GM23338 (cell line): ENCODE data around the gene HSD17B1. TPM values are rescaled to one million over a fixed set of nuclear protein-coding genes. Genes with fewer than 3 reads are reported as not detected.

Source experiments
- ATAC-seq: fragments of 200-7000 bp; cut with Tn5 transposase; 3 replicates; pipeline ENCODE4 v1.9.1; 2020
- DNase-seq: peaks from one replicate; pipeline ENCODE4 v3.0.0-alpha.2; 2015; ENCODE audit warnings: low spot score
- H2AFZ ChIP-seq: fragments of 200-600 bp; sonication (generic); 2 replicates; pipeline ENCODE4 v1.8.0; 2016; ENCODE audit warnings: antibody characterized with exemption, mild to moderate bottlenecking, moderate library complexity
- H3F3A ChIP-seq: fragments of 200-600 bp; sonication (generic); replicated peaks from 2 replicates; pipeline ENCODE4 v1.8.0; 2017; ENCODE audit warnings: antibody characterized with exemption, mixed run types, low read depth
- H3K27ac ChIP-seq: fragments of 200-600 bp; sonication (generic); 2 replicates; pipeline ENCODE4 v1.6.1; 2016; ENCODE audit warnings: low read depth
- H3K27me3 ChIP-seq: fragments of 200-600 bp; sonication (generic); 2 replicates; pipeline ENCODE4 v1.8.0; 2016; ENCODE audit warnings: mild to moderate bottlenecking, mixed run types, moderate library complexity; ENCODE audit not compliant: insufficient read depth
- H3K36me3 ChIP-seq: fragments of 200-600 bp; sonication (generic); 2 replicates; pipeline ENCODE4 v1.8.0; 2016; ENCODE audit warnings: mild to moderate bottlenecking; ENCODE audit not compliant: insufficient read depth
- H3K4me1 ChIP-seq: fragments of 200-600 bp; sonication (generic); 2 replicates; pipeline ENCODE4 v1.8.0; 2016; ENCODE audit warnings: mild to moderate bottlenecking, moderate library complexity; ENCODE audit not compliant: insufficient read depth
- H3K4me2 ChIP-seq: fragments of 200-600 bp; sonication (generic); 2 replicates; pipeline ENCODE4 v1.7.1; 2017; ENCODE audit warnings: mixed run types
- H3K4me3 ChIP-seq: fragments of 200-600 bp; sonication (generic); 2 replicates; pipeline ENCODE4 v1.6.1; 2016; ENCODE audit warnings: mixed run types
- H3K79me2 ChIP-seq: fragments of 200-600 bp; sonication (generic); replicated peaks from 2 replicates; pipeline ENCODE4 v1.8.0; 2017; ENCODE audit warnings: mild to moderate bottlenecking; ENCODE audit not compliant: insufficient read depth
- H3K9me2 ChIP-seq: fragments of 200-600 bp; sonication (generic); 2 replicates; pipeline ENCODE4 v1.8.0; 2017; ENCODE audit not compliant: insufficient read depth
- H4K20me1 ChIP-seq: fragments of 200-600 bp; sonication (generic); replicated peaks from 2 replicates; pipeline ENCODE4 v1.8.0; 2017; ENCODE audit warnings: mild to moderate bottlenecking; ENCODE audit not compliant: insufficient read depth
- H3K27ac Mint-ChIP-seq: 2 replicates; pipeline ENCODE4 v1.8.0; 2020; ENCODE audit warnings: inconsistent platforms, mild to moderate bottlenecking, moderate library complexity, mixed read lengths
- H3K27me3 Mint-ChIP-seq: 3 replicates; pipeline ENCODE4 v1.8.0; 2022; ENCODE audit warnings: low read depth, mild to moderate bottlenecking, moderate library complexity, mixed read lengths, inconsistent platforms; ENCODE audit not compliant: insufficient read depth, poor library complexity
- H3K36me3 Mint-ChIP-seq: 3 replicates; pipeline ENCODE4 v1.8.0; 2021; ENCODE audit warnings: low read depth, mild to moderate bottlenecking, inconsistent platforms, moderate library complexity, mixed read lengths
- H3K4me1 Mint-ChIP-seq: 3 replicates; pipeline ENCODE4 v1.8.0; 2020; ENCODE audit warnings: mild to moderate bottlenecking, inconsistent platforms, mixed read lengths
- H3K4me3 Mint-ChIP-seq: 3 replicates; pipeline ENCODE4 v1.8.0; 2021; ENCODE audit warnings: moderate library complexity, mild to moderate bottlenecking, inconsistent platforms, mixed read lengths
- H3K9me3 Mint-ChIP-seq: 3 replicates; pipeline ENCODE4 v1.8.0; 2020; ENCODE audit warnings: moderate library complexity, mild to moderate bottlenecking, inconsistent platforms, mixed read lengths
- EZH2 ChIP-seq: fragments of 200-600 bp; sonication (generic); IDR thresholded peaks from one replicate; pipeline ENCODE4 v1.8.0; 2017; ENCODE audit warnings: antibody characterized with exemption, mild to moderate bottlenecking, low read depth; ENCODE audit not compliant: unreplicated experiment
- ZNF114 ChIP-seq: fragments of 250-450 bp; sonication (Bioruptor Pico); IDR thresholded peaks from 2 replicates; pipeline ENCODE4 v1.5.0; 2020; ENCODE audit warnings: mild to moderate bottlenecking, moderate library complexity
- ZNF331 ChIP-seq: fragments of 250-450 bp; sonication (Bioruptor Pico); IDR thresholded peaks from 2 replicates; pipeline ENCODE4 v1.5.0; 2020; ENCODE audit warnings: low read depth, mild to moderate bottlenecking, moderate library complexity
- polyA plus RNA-seq: library from polyadenylated mRNA; unstranded; fragments of >200 nt; fragmentation: Nextera tagmentation; extraction: Ambion mirVana; gene quantifications from 2 replicates; pipeline ENCODE4 v1.2.1, GENCODE V29; 2016
- total RNA-seq: library from RNA; depleted of rRNA; stranded (reverse); fragments of >200 nt; shearing (Covaris generic); gene quantifications from 2 replicates; pipeline ENCODE4 v1.2.3, GENCODE V29; 2014
- TF ChIP-seq, protein P1 (sequence below): IDR thresholded peaks from 2 replicates; pipeline ENCODE4 v1.6.1; 2016; ENCODE audit warnings: antibody characterized with exemption
- TF ChIP-seq, protein P2 (sequence below): fragments of 250-450 bp; sonication (Bioruptor Pico); IDR thresholded peaks from 2 replicates; pipeline ENCODE4 v1.5.0; 2020; ENCODE audit warnings: mild to moderate bottlenecking, moderate library complexity

HSD17B1 gene
- total and polyA plus RNA-seq, 2 experiments from 2014 or later = 0.97 to 1.7 TPM

GRCh38 chr17:42560246-42560645 lies 7.5 kb downstream of the HSD17B1 start:
- no peak overlapping the region for H2AFZ ChIP-seq
- peaks cover 24% of the 10 kb centered on the region for H3K4me1 Mint-ChIP-seq
- no peaks in the 10 kb centered on the region for H3K27me3 ChIP-seq
- no peaks in the 10 kb centered on the region for H3K36me3 ChIP-seq
- H3K4me2 ChIP-seq = no peak overlapping the region
- peaks cover 13% of the 10 kb centered on the region for H3K27me3 Mint-ChIP-seq
- H3K4me3 ChIP-seq = no peak overlapping the region
- peaks cover 20% of the 10 kb centered on the region; the same call in 2 of the 3 replicates for H3K36me3 Mint-ChIP-seq
- H3K27ac Mint-ChIP-seq = no peak overlapping the region
- peaks cover 11% of the 10 kb centered on the region; the same call in 1 of the 2 replicates for H3F3A ChIP-seq
- H3K9me3 Mint-ChIP-seq = no peaks in the 10 kb centered on the region
- no peaks in the 10 kb centered on the region for H3K9me2 ChIP-seq
- H3K79me2 ChIP-seq = peaks cover 17% of the 10 kb centered on the region
- peaks cover 13% of the 10 kb centered on the region; the same call in 1 of the 2 replicates for H3K4me1 ChIP-seq
- DNase-seq (no peak), ATAC-seq (no peak)
- no peaks in the 10 kb centered on the region for H4K20me1 ChIP-seq
- TF ChIP-seq ZNF331 (CRISPR knock-in tag) (no peak), ZNF114 (CRISPR knock-in tag) (no peak)
- TF ChIP-seq, protein P1, sequence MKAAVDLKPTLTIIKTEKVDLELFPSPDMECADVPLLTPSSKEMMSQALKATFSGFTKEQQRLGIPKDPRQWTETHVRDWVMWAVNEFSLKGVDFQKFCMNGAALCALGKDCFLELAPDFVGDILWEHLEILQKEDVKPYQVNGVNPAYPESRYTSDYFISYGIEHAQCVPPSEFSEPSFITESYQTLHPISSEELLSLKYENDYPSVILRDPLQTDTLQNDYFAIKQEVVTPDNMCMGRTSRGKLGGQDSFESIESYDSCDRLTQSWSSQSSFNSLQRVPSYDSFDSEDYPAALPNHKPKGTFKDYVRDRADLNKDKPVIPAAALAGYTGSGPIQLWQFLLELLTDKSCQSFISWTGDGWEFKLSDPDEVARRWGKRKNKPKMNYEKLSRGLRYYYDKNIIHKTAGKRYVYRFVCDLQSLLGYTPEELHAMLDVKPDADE = no peak
- TF ChIP-seq, protein P2, sequence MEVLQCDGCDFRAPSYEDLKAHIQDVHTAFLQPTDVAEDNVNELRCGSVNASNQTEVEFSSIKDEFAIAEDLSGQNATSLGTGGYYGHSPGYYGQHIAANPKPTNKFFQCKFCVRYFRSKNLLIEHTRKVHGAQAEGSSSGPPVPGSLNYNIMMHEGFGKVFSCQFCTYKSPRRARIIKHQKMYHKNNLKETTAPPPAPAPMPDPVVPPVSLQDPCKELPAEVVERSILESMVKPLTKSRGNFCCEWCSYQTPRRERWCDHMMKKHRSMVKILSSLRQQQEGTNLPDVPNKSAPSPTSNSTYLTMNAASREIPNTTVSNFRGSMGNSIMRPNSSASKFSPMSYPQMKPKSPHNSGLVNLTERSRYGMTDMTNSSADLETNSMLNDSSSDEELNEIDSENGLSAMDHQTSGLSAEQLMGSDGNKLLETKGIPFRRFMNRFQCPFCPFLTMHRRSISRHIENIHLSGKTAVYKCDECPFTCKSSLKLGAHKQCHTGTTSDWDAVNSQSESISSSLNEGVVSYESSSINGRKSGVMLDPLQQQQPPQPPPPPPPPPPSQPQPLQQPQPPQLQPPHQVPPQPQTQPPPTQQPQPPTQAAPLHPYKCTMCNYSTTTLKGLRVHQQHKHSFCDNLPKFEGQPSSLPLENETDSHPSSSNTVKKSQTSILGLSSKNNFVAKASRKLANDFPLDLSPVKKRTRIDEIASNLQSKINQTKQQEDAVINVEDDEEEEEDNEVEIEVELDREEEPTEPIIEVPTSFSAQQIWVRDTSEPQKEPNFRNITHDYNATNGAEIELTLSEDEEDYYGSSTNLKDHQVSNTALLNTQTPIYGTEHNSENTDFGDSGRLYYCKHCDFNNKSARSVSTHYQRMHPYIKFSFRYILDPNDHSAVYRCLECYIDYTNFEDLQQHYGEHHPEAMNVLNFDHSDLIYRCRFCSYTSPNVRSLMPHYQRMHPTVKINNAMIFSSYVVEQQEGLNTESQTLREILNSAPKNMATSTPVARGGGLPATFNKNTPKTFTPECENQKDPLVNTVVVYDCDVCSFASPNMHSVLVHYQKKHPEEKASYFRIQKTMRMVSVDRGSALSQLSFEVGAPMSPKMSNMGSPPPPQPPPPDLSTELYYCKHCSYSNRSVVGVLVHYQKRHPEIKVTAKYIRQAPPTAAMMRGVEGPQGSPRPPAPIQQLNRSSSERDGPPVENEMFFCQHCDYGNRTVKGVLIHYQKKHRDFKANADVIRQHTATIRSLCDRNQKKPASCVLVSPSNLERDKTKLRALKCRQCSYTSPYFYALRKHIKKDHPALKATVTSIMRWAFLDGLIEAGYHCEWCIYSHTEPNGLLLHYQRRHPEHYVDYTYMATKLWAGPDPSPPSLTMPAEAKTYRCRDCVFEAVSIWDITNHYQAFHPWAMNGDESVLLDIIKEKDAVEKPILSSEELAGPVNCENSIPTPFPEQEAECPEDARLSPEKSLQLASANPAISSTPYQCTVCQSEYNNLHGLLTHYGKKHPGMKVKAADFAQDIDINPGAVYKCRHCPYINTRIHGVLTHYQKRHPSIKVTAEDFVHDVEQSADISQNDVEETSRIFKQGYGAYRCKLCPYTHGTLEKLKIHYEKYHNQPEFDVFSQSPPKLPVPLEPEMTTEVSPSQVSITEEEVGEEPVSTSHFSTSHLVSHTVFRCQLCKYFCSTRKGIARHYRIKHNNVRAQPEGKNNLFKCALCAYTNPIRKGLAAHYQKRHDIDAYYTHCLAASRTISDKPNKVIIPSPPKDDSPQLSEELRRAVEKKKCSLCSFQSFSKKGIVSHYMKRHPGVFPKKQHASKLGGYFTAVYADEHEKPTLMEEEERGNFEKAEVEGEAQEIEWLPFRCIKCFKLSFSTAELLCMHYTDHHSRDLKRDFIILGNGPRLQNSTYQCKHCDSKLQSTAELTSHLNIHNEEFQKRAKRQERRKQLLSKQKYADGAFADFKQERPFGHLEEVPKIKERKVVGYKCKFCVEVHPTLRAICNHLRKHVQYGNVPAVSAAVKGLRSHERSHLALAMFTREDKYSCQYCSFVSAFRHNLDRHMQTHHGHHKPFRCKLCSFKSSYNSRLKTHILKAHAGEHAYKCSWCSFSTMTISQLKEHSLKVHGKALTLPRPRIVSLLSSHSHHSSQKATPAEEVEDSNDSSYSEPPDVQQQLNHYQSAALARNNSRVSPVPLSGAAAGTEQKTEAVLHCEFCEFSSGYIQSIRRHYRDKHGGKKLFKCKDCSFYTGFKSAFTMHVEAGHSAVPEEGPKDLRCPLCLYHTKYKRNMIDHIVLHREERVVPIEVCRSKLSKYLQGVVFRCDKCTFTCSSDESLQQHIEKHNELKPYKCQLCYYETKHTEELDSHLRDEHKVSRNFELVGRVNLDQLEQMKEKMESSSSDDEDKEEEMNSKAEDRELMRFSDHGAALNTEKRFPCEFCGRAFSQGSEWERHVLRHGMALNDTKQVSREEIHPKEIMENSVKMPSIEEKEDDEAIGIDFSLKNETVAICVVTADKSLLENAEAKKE = no peak
- H3K4me3 Mint-ChIP-seq = peak overlapping the region; percentile 23; the same call in 1 of the 3 replicates
- H3K27ac ChIP-seq = no peak overlapping the region

DNA sequence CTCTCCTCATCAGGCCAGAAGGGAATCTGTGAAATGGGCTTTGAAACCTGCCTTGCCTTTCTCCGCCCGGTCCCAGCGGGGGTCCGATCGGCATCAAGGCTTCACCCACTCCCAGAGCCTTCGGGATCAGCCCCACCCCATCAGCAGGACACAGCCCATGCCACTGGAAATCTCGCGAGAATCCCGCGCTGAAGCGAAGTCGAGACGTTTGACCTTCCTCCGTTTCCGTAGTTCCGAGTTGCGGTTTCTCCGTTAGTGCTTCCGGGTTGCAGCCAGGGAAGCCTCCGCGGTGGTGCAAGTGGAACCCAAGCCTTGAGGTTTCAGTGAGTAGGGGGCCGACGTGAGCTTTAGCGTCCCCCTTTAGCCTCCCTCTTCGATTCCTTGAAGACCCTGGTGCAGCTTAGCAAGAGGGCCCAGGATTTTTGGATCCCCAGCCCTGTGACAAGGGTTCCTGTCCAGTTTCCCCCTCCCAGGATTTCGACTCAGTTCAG lies 9.2 kb downstream of the HSD17B1 start, which contains the start of gene COASY:
TSS of gene COASY (plus strand) at position 252 of the 491 bp plus-strand sequence. CDS start 475 bp downstream, outside the sequence.
- Mint-ChIP-seq H3K27me3 (peaks cover 12% of the 10 kb centered on the region), H3K4me3 (peak within 1 kb of the TSS; percentile 96), H3K4me1 (peaks cover 23% of the 10 kb centered on the region), H3K9me3 (no peaks in the 10 kb centered on the region), H3K36me3 (peaks cover 28% of the 10 kb centered on the region), H3K27ac (peak within 1 kb of the TSS; percentile 94)
- peaks cover 15% of the 10 kb centered on the region for H3K4me1 ChIP-seq
- DNase-seq (peak; percentile 99), ATAC-seq (peak; percentile 76)
- no peaks in the 10 kb centered on the region for H3K9me2 ChIP-seq
- peaks cover 24% of the 10 kb centered on the region for H3F3A ChIP-seq
- no peaks in the 10 kb centered on the region for H4K20me1 ChIP-seq
- H3K27me3 ChIP-seq = no peaks in the 10 kb centered on the region
- H3K4me3 ChIP-seq = peak within 1 kb of the TSS; percentile 84
- H2AFZ ChIP-seq = peak within 1 kb of the TSS; percentile 54; the same call in 1 of the 2 replicates
- peaks cover 17% of the 10 kb centered on the region for H3K79me2 ChIP-seq
- H3K27ac ChIP-seq = peak within 1 kb of the TSS; percentile 60
- H3K36me3 ChIP-seq = no peaks in the 10 kb centered on the region
- peak within 1 kb of the TSS; percentile 81 for H3K4me2 ChIP-seq
- TF ChIP-seq ZNF114 (CRISPR knock-in tag) = no peak
- TF ChIP-seq EZH2 = no peak
- TF ChIP-seq, protein P1 = peak; percentile 91
